MM.1S (cell line): Measurements from ENCODE around the gene TBC1D22B.

Experiments used
- DNase-seq: peaks from one replicate; pipeline ENCODE4 v3.0.0-alpha.2; 2015
- H2AFZ ChIP-seq: fragments of 300-600 bp; sonication (generic); 2 replicates; pipeline ENCODE4 v1.6.0; 2016; ENCODE audit warnings: antibody characterized with exemption, low read length
- H3F3A ChIP-seq: fragments of 300-600 bp; sonication (generic); 2 replicates; pipeline ENCODE4 v1.6.1; 2016; ENCODE audit warnings: mild to moderate bottlenecking, antibody characterized with exemption, low read length, moderate library complexity, mixed read lengths; ENCODE audit not compliant: insufficient read depth
- H3K27ac ChIP-seq: fragments of 300-600 bp; sonication (generic); 2 replicates; pipeline ENCODE4 v1.5.1; 2016; ENCODE audit warnings: mild to moderate bottlenecking, low read length
- H3K27me3 ChIP-seq: fragments of 300-600 bp; sonication (generic); replicated peaks from 2 replicates; pipeline ENCODE4 v1.6.0; 2016; ENCODE audit warnings: low read length; ENCODE audit not compliant: insufficient read depth
- H3K36me3 ChIP-seq: fragments of 300-600 bp; sonication (generic); replicated peaks from 2 replicates; pipeline ENCODE4 v1.6.1; 2016; ENCODE audit warnings: mild to moderate bottlenecking, low read length, mixed read lengths; ENCODE audit not compliant: insufficient read depth
- H3K4me1 ChIP-seq: fragments of 300-600 bp; sonication (generic); 2 replicates; pipeline ENCODE4 v1.6.1; 2016; ENCODE audit warnings: low read length, mixed read lengths
- H3K4me2 ChIP-seq: fragments of 300-600 bp; sonication (generic); 2 replicates; pipeline ENCODE4 v1.6.0; 2016; ENCODE audit warnings: low read depth, low read length
- H3K4me3 ChIP-seq: fragments of 300-600 bp; sonication (generic); 2 replicates; pipeline ENCODE4 v1.5.1; 2016; ENCODE audit warnings: low read length, mixed read lengths
- H3K79me2 ChIP-seq: fragments of 300-600 bp; sonication (generic); 2 replicates; pipeline ENCODE4 v1.6.1; 2016; ENCODE audit warnings: mixed run types, low read length, mixed read lengths
- H3K9ac ChIP-seq: fragments of 300-600 bp; sonication (generic); 2 replicates; pipeline ENCODE4 v1.6.1; 2016; ENCODE audit warnings: low read length, mixed read lengths
- H3K9me2 ChIP-seq: fragments of 300-600 bp; sonication (generic); replicated peaks from 2 replicates; pipeline ENCODE4 v1.6.1; 2016; ENCODE audit warnings: mild to moderate bottlenecking, low read length, mixed read lengths; ENCODE audit not compliant: insufficient read depth
- H3K9me3 ChIP-seq: fragments of 300-600 bp; sonication (generic); replicated peaks from 2 replicates; pipeline ENCODE4 v1.6.1; 2016; ENCODE audit warnings: mild to moderate bottlenecking, low read length, mixed read lengths; ENCODE audit not compliant: insufficient read depth
- H4K20me1 ChIP-seq: fragments of 300-600 bp; sonication (generic); 2 replicates; pipeline ENCODE4 v1.6.1; 2016; ENCODE audit warnings: mild to moderate bottlenecking, low read length, moderate library complexity, mixed read lengths; ENCODE audit not compliant: insufficient read depth
- CTCF ChIP-seq: fragments of 300-600 bp; sonication (generic); IDR thresholded peaks from 2 replicates; pipeline ENCODE4 v1.5.1; 2016; ENCODE audit warnings: antibody characterized with exemption, low read length, mixed read lengths
- EZH2 ChIP-seq: fragments of 300-600 bp; sonication (generic); optimal IDR thresholded peaks from 2 replicates; pipeline ENCODE3; 2017; ENCODE audit warnings: low read depth, mild to moderate bottlenecking, antibody characterized with exemption, low read length, mixed read lengths
- EZH2phosphoT487 ChIP-seq: fragments of 300-600 bp; sonication (generic); IDR thresholded peaks from 2 replicates; pipeline ENCODE4 v1.6.1; 2018; ENCODE audit warnings: antibody characterized with exemption, low read length

TBC1D22B gene

GRCh38 chr6:37299990-37300389, 42.4 kb downstream of the TBC1D22B start:
- Histone ChIP-seq H3K27me3 (no peaks in the 10 kb centered on the region), H3K4me2 (no peak overlapping the region), H3K27ac (no peak overlapping the region), H3K36me3 (no peaks in the 10 kb centered on the region), H2AFZ (no peak overlapping the region), H3K79me2 (no peaks in the 10 kb centered on the region), H3K9me2 (no peaks in the 10 kb centered on the region), H3K4me3 (no peak overlapping the region), H3K9ac (no peak overlapping the region), H3F3A (no peaks in the 10 kb centered on the region), H4K20me1 (no peaks in the 10 kb centered on the region), H3K4me1 (peaks cover 8% of the 10 kb centered on the region), H3K9me3 (no peaks in the 10 kb centered on the region)
- TF ChIP-seq CTCF = no peak
- TF ChIP-seq EZH2phosphoT487 = no peak
- DNase-seq = no peak

GRCh38 chr6:37302086-37302686, 44.6 kb downstream of the TBC1D22B start:
- H3K4me3 ChIP-seq = no peak overlapping the region
- H3K4me2 ChIP-seq = no peak overlapping the region
- H3K9me2 ChIP-seq = no peaks in the 10 kb centered on the region
- H3K4me1 ChIP-seq = peaks cover 21% of the 10 kb centered on the region
- TF ChIP-seq CTCF (no peak), EZH2 (no peak), EZH2phosphoT487 (no peak)
- no peak overlapping the region for H3K9ac ChIP-seq
- no peak overlapping the region for H3K27ac ChIP-seq
- H3K79me2 ChIP-seq = no peaks in the 10 kb centered on the region
- H2AFZ ChIP-seq = no peak overlapping the region
- H4K20me1 ChIP-seq = no peaks in the 10 kb centered on the region
- no peaks in the 10 kb centered on the region for H3K9me3 ChIP-seq
- no peak for DNase-seq
- peaks cover 13% of the 10 kb centered on the region for H3F3A ChIP-seq
- no peaks in the 10 kb centered on the region for H3K27me3 ChIP-seq
- no peaks in the 10 kb centered on the region for H3K36me3 ChIP-seq

GRCh38 chr6:37303091-37303660, 45.6 kb downstream of the TBC1D22B start:
- no peaks in the 10 kb centered on the region for H3K36me3 ChIP-seq
- no peaks in the 10 kb centered on the region for H3K9me2 ChIP-seq
- no peaks in the 10 kb centered on the region for H3K27me3 ChIP-seq
- H3K79me2 ChIP-seq = no peaks in the 10 kb centered on the region
- H3K27ac ChIP-seq = no peak overlapping the region
- H3K4me3 ChIP-seq = no peak overlapping the region
- no peak overlapping the region for H3K4me2 ChIP-seq
- peaks cover 13% of the 10 kb centered on the region for H3F3A ChIP-seq
- H3K9me3 ChIP-seq = no peaks in the 10 kb centered on the region
- peaks cover 30% of the 10 kb centered on the region for H3K4me1 ChIP-seq
- H3K9ac ChIP-seq = no peak overlapping the region
- H4K20me1 ChIP-seq = no peaks in the 10 kb centered on the region
- H2AFZ ChIP-seq = no peak overlapping the region
- TF ChIP-seq CTCF (no peak), EZH2 (no peak), EZH2phosphoT487 (no peak)
- DNase-seq = no peak
